ENCODE data around the gene AKR1B1.
"Not testable (repeated sequence)": the region's sequence is repeated elsewhere in the genome, so short reads cannot be mapped to it uniquely, and the experiment has no call there.

The AKR1B1 gene

DNA sequence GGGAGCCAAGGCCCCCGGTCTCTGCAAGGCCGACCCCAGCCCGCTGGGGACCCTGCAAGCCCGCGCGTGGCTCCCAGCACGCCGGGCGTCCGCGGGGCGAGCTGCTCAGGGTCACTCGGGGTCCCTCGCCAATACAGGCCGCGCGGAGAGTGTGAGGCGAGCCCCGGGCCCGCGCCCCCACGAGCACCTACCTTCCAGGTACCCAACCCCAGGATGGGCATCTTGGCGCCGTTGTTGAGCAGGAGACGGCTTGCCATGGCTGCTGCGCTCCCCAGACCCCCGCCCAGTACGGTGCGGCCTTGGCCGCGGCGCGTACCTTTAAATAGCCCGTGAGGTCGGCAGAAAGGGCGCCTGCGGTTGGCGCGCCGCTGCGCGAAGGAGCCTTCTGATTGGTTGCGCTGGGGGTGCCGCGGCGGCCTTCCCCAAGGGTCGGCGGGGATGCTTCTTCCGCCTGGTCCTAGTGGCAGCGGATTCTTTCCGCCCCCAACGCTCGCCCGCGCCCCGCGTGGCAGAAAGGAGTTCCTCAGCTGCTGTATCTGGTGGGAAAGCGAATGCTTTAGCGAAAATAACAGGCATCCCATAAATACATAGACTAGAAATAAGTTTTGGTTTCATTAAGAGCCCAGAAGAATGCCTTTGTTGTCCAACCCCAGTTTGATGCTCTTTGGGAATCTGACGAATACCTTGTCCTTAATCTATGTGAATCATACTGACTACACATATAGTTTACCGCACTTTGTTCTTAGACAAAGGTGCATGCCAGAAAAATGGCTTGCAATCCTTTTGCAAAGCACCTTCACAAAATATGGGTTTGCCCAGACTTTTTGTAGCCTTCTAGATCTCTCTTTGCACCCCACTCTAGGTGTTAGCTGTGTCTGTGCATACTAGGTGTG, at the start of gene AKR1B1:
AKR1B1 (minus strand) TSS at position 295 of the 893 bp plus-strand sequence; CDS start at position 257, 38 bp downstream.
- peak; percentile 86 for DNase-seq

DNA sequence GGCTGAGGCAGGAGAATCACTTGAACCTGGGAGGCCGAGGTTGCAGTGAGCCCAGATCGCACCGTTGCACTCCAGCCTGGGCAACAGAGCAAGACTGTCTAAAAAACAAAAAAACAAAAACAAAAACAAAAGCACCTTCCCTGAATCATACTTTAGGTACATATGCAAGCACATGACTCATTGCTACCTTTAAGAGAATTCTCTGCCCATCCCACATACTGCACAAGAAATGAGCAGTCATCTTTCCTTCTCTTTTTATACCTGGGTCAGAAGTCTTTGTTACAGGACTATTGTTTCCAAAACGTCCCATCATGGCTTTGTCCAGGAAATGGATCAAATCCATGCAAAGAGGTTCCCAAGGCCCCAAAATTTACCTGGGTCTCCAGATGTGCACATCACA, 47.0 kb upstream of the AKR1B1 start:
- no peak for DNase-seq

DNA sequence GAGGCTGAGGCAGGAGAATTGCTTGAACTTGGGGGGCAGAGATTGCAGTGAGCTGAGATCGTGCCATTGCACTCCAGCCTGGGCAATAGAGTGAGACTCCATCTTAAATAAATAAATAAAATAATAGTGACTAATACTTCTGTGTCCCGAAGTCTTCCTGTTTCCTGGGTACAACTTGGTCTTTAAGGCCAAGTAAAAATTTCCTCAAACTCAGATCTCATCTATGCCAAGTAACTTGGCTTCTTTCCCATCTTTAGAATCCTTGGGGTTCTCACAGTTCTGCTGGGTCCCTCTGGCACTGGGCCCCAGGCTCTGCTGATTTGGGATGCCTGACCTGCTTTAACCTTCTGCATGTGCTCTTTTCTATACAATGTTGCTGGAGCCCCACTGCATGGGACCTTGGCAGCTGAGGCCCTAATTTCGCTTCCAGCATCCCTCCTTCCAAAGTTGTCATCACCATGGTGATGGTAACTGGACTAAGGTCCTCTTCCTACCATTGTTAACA, 45.8 kb upstream of the AKR1B1 start:
- no peak for DNase-seq

DNA sequence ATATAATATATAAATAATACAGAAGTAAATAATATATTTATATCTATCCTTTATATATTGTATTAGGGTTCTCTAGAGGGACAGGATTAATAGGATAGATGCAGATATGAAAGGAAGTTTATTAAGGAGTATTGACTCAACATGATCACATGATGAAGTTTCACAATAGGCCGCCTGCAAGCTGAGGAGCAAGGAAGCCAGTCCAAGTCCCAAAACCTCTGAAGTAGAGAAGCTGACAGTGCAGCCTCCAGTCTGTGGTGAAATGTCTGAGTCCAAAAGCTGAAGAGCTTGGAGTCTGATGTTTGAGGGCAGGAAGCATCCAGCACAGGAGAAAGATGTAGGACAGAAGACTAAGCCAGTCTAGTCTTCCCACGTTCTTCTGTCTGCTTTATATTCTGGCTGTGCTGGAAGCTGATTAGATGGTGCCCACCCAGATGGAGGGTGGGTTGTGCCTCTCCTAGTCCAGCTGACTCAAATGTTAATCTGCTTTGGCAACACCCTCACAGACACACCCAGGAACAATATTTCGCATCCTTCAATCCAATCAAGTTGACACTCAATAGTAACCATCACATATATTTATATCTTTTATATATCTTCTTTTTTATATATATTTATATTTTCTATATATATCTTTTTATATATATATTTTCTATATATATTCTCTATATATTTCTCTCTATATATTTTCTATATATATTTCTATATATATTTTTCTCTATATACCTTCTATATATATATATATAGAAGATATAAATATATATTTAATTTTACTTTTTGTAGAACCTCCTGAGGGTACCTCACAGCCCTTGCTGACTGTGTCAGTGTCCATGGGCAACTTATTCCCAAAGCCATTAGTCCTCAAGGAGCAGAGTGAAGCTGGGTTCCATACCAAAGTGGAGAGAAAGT, 43.8 kb upstream of the AKR1B1 start:
- peak; percentile 79 for DNase-seq

DNA sequence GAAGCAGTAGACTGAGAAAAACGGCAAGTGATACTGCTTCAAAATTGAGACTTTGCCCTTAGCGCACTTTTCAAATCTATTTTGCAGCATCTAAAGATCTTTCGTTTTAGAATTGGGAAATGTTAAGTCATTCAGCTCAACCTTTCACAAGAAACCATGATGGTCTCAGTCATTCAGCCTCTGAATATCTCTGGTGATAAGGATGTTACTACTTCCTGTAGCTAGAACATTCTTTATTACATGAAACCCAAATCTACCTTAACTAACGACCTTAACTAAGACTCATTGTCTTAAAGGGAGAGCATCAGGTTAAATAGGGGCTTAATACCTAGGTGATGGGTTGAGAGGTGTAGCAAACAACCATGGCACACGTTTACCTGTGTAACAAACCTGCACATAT, 42.1 kb upstream of the AKR1B1 start:
- DNase-seq, result no peak

DNA sequence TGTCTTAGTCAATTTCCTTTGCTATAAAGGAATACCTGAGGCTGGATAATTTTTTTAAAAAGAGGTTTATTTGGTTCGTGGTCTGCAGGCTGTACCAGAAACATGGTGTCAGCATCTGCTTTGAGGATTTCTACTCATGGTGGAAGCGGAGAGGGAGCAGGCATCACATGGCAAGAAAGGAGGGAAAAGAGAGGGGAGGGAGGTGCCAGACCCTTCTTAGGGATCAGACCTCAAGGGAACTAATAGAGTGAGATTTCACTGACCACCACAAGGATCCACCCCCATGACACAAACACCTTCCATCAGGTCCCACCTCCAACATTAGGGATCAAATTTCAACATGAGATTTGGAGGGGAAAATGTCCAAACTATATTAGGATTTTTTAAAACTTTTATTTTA, 41.5 kb upstream of the AKR1B1 start:
- no peak for DNase-seq

DNA sequence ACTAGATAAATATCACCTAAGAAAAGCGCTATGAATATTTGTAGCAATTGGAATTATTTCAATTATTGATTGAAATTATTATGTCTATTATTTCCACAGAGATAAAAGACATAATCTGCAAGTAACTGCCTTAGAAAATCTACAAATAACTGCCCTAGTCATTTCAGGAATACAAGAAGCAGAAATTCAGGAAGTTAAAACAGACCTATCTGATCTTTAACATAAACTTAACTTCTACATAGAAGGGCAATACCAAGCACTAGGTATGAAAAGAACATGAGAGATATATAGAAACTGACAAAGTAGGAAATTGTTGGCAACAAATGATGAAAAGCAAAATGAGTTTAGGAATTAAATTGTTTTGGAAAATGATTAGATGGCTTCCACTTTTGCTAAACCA, 36.6 kb upstream of the AKR1B1 start:
- DNase-seq, result no peak

DNA sequence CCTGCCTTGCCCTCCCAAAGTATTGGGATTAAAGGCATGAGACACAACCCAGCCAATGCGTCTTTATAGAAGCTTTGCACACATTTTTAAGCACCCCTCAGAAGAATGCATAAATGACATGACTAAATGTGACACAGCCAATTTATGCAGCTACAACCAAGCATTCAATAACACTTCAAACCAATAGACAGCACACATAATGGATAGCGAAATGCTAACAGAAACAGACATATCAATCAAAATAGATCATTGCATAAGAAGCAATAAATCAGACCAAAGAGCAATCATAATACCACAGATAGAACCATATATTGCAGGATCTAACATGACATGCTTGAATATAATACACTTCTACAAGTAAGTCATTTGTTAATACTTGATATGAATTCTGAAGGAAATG, 34.2 kb upstream of the AKR1B1 start:
- no peak for DNase-seq

DNA sequence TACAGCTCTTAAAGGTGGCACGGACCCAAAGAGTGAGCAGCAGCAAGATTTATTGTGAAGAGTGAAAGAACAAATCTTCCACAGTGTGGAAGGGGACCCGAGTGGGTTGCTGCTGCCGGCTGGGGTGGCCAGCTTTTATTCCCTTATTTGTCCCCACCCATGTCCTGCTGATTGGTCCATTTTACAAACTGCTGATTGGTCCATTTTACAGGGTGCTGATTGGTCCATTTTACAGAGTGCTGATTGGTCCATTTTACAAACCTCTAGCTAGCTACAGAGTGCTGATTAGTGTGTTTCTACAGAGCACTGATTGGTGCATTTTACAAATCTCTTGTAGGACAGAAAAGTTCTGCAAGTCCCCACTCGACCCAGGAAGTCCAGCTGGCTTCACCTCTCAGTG, 28.8 kb upstream of the AKR1B1 start:
- not testable (repeated sequence) for DNase-seq

DNA sequence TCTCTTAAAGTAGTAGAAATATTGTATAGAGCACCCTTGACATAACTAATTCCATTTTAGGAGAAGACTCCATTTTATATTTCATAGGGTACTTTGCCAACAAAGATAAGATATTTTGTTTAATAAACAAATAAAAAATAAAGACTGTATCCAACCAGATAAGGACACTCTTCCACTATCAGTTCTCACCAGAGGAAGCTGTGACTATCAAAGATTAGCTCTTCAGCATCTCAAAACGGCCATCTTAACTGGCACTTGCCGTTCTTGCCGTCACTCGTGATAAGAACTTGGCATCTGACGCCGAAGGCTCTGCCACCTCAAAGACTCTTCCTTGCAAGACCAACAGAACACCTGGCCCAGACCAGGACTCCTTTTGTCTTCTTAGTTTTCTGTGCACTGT, 26.3 kb upstream of the AKR1B1 start:
- DNase-seq, result no peak

DNA sequence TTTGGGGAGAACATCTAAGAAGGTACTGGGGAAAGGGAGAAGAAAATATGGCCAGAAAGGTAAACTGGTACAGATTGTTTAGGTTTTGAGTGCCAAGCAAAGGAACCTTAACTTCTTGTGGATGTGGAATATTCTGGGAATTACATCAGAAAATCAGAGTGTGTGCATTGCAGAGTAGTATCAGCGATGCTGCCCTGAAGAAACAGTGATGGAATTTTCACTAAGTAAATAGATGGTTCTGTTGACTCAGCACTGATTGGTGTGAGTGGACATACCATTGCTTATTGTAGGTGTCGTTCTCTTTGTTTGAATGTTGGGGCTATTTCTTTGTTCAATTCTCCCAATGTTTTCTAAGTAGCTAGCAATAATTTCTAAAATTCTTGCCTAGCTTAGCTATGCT, 24.4 kb upstream of the AKR1B1 start:
- no peak for DNase-seq

DNA sequence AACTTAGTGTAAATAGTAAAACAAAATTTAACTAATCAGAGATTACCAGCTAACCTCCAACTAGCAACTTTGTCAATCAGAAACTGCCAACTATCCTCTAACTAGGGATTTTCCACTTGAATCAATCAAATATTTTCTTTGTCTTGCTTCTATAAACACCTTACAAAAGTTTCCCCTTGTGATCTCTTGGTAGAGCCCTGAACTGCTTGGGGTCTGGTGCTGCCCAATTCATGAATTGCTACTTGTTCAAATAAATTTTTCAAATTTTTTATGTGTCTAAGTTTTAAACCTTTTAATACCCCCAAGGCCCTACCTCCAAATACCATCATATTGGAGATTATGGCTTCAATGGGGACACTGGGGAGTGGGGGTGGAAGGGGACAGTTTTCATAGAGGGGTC, 24.0 kb upstream of the AKR1B1 start:
- DNase-seq, result no peak

DNA sequence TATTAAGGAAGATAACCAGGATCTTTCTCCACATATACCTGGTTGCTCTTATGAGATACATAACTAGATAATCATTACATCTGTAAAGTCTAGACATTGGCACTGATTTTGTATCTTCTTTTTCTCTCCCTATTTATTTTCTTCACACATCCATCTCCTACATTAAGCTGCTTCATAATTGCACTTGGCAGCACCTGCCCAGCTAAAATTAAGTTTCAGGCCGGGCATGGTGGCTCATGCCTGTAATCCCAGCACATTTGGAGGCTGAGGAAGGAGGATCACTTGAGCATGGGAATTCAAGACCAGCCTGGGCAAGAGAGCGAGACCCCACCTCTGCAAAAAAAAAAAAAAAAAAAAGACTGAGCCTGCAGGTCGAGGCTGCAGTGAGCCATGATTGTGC, 22.3 kb upstream of the AKR1B1 start:
- DNase-seq, result no peak

DNA sequence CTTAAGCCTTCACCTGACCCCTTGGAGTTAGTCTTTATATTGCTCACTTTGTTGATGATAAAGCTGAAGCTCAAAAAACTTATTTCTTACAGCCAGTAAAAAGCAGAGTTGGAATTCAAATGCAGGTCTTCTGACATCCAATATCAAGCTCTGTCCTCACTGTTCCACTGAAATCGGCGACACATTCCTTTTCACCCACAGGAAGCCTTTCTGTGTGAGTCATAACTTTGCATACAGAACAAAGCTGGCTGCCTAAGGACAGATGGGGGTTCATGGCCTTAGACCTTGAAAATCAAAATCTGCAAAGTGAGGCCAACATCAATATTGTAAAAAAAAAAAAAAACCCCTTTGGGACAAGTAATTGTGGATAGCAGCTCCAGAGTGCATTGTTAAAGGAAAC, 21.8 kb upstream of the AKR1B1 start:
- DNase-seq, result no peak

DNA sequence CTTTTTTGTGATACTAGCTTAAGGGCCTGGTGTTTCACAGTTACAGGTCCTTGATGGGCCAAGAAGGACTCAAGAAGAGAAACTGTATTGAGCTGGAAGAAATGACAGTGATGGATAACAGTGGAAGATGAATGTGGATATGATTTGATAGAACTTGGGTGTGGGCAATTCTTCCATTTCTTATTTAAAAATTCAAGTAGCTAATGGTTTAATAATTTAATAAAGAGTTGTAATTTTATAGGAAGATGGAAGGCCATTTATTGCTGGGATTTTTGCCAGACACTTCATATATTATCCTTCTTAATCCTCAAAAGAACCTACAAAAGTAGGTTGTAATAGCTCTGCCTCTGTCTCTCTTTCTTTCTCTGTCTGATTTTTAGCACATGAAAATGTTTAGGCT, 21.3 kb upstream of the AKR1B1 start:
- no peak for DNase-seq

DNA sequence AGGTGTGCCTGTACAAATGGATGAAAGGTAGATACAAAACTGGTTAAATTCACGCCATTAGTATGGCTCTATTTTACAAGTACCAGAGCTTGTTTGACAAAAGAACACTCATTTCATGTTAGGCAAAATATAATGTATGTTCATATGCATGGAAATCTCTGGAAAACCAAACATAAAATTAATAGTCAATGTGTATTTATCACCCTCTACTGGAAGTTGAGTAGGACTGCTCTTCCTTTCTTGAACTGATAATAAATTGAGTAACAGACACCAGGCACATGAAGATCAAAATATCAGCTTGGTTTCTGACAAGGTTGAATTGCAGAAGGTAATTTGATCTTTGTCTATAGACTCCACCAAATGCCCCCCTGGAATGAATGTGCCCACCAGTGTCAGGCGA, 19.8 kb upstream of the AKR1B1 start:
- DNase-seq, result no peak

DNA sequence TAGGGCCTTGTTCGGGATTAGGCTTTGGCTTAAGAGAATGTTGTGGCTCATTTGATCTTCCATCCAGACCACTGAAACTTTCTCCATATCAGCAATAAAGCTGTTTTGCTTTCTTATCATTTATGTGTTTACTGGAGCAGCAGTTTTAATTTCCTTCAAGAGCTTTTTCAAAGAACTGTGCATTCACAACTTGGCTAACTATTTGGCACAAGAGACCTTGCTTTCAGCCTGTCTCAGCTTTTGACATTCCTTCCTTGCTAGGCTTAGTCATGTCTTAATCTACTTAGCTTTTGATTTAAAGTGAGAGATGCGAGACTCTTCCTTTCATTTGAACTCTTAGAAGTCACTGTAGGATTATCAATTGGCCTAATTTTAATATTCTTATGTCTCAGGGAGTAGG, 19.1 kb upstream of the AKR1B1 start:
- no peak for DNase-seq

DNA sequence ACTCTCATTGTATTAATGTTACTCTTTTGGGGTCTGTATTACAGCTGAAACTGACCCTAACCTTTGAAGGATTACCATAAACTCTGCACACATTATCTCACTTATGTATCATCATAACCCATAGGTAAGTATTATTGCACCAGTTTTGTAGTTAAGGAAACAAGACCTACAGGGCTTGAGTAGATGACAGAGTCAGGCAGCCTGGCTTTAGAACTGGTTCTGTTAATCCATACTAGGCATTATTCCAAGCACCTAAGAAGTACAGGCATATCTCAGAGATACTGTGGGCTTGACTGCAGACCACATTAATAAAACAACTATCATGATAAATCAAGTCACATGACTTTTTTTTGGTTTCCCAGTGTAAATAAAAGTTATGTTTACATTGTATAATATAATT, 17.1 kb upstream of the AKR1B1 start:
- DNase-seq, result no peak

DNA sequence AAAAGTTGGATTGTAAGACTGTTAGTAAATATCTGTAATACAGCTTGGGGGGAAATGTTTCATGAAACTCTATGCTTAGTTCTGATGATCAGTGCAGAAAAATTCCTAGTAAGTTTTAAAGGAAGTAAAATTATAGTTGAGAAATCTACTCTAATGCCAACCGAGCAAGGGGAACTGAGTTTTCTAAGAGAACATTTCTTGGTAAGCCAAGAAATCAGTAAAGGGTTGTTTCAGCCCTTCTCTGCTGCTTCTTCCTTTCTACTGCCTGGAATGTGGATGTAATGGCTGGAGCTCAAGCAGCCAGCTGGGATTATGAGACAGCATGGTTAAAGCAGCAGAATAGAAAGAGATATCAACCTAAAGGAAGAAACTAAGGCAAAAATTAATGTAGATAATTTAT, 15.9 kb upstream of the AKR1B1 start:
- peak; percentile 60 for DNase-seq

DNA sequence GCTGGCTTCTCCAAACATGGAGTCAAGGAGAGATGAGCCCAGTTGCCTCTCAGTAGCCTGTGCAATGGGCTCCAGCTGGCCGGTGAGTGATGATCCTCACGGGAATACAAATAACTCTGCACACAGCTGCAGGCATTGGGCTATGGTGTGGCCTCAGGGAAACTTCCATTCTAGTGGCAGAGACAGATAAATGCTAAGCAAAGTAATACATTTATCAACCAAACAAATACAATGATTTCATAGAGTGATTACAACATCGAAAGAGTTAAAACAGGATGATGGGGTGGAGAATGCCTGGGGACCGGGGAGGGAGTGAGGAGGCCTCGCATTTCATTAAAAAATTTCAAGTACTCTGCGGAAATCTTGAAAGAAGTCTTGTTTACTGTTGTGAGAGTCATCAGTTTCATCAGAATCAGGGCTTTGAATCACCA, 15.0 kb upstream of the AKR1B1 start:
- peak; percentile 14 for DNase-seq

DNA sequence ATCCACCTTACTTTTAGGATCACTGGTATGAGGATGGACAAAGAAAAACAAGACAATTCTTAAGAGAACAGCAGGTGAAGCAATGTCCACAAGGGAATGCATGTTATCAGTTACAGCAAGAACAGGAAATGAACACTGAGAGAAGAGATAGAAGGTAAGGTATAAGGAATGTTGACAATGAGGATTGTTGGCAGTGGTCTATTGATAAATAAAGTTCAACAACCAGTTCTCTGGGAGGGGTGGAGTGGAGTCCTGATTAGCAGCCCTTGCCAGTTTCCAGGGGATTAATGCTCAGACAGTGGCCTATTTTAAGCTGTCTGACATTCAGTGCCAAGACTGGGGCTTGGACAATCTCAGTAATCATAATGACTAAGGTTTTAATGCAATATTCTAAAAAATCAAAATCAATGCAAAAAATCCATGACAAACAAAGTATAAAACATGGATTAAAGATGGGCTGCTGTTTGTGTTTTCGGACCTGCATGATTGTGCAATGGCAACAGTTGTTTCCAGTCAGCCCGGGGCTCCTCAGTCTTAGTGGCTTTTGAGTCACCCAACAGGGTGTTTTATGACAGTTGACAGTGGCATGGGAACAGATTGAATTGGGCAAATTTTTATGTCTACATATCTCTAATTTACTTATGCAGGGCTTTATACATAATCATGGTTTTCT, 13.8 kb upstream of the AKR1B1 start:
- DNase-seq, result no peak

DNA sequence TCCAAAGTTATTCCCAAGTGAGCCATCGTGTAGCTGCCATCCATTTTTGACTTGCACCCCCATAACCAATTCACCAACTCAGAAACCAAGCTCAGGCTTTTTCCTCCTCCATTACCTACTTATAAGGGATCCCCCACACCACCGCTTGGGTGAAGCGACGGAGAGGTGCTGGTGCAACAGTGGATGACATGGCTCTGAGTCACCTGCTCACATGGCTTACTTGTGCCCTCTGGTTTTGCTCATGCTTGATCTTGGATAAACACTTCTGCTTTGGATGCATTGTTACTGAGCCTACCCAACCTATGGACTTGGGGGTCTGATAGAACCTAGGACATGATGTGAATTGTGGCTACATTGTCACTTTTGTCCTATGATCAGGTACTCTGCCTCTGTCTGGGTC, 12.0 kb upstream of the AKR1B1 start:
- DNase-seq, result peak; percentile 62

DNA sequence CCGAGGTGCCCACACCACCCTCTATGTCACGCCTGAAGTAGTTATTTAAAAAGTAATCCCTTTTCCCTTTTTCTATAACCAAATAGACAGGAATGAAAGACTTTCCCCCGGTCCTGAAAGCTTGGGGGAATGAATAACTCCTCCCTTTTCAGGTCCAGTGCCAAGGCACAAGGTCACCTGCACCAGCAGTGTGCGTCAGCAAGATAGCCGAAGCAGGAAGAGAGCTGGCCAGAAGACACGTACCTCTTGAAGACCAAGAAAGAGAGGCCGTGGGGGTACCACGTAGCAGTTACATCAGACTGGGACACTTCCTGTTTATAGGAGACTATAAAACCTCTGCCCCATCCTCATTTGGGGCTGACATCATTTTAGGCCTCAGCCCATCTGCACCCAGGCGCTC, 10.7 kb upstream of the AKR1B1 start:
- DNase-seq, result no peak

Data from inflammatory macrophage treated with lipopolysaccharide for 4 hours (primary cell).